HepG2 (cell line): Measurements from ENCODE around the gene POMT1. TPM values are rescaled to one million over a fixed set of nuclear protein-coding genes. Genes with fewer than 3 reads are reported as not detected.
A peak's percentile ranks its signal among the peaks of the same experiment; 100 is the strongest.

Experiments
- FOXK2 ChIP-seq: fragments of 450-650 bp; IDR thresholded peaks from 2 replicates; pipeline ENCODE4 v1.6.1; 2016
- IKZF4 ChIP-seq: sonication (generic); formaldehyde crosslinking; IDR thresholded peaks from 2 replicates; pipeline ENCODE4 v1.5.1; 2020; ENCODE audit warnings: borderline replicate concordance, mild to moderate bottlenecking, low read depth, missing genetic modification reagents; ENCODE audit errors: not compliant biosample characterization
- JUN ChIP-seq: sonication (generic); formaldehyde crosslinking; IDR thresholded peaks from 2 replicates; pipeline ENCODE4 v1.4.0; 2020; ENCODE audit warnings: mild to moderate bottlenecking, missing genetic modification reagents
- MEF2D ChIP-seq: sonication (generic); formaldehyde crosslinking; IDR thresholded peaks from 2 replicates; pipeline ENCODE4 v1.5.1; 2020; ENCODE audit warnings: mild to moderate bottlenecking, missing genetic modification reagents
- SIX4 ChIP-seq: sonication (generic); formaldehyde crosslinking; IDR thresholded peaks from 2 replicates; pipeline ENCODE4 v1.4.0; 2020; ENCODE audit warnings: missing genetic modification reagents
- ZNF230 ChIP-seq: sonication (generic); formaldehyde crosslinking; IDR thresholded peaks from 2 replicates; pipeline ENCODE4 v1.4.0; 2020; ENCODE audit warnings: mild to moderate bottlenecking, missing genetic modification reagents
- polyA plus RNA-seq, 8 experiments: library from polyadenylated mRNA; depleted of rRNA in 3 of 8; stranded (reverse) in 7 of 8; unstranded in 1 of 8; fragments of >200 nt; fragmentation: Illumina TruSeq in 4 of 8; extraction: Trizol in 4 of 8; gene quantifications; 2 replicates each; pipeline versions ENCODE4 v1.2.1 to v1.2.3, GENCODE V29; 2011 to 2016; ENCODE audit warnings: low read depth in 4 of 8, missing spikeins in 1 of 8, mixed read lengths in 1 of 8; ENCODE audit not compliant: insufficient read depth in 1 of 8
- total RNA-seq, 5 experiments: library from RNA; depleted of rRNA; stranded (reverse); fragments of >200 nt; fragmentation: Illumina TruSeq; extraction: Trizol; gene quantifications; 2 replicates each; pipeline ENCODE4 v1.2.3, GENCODE V29; 2016; ENCODE audit warnings: low read depth in 1 of 5
- TF ChIP-seq, protein P1 (sequence below), 2 experiments: fragments of 450-650 bp in 1 of 2; sonication (generic) in 1 of 2; formaldehyde crosslinking; IDR thresholded peaks; 2 replicates each; pipeline versions ENCODE4 v1.5.0 to v1.8.0; 2020 to 2022; ENCODE audit warnings: mild to moderate bottlenecking in 1 of 2, missing genetic modification reagents in 1 of 2
- TF ChIP-seq, protein P2 (sequence below): sonication (generic); formaldehyde crosslinking; IDR thresholded peaks from 2 replicates; pipeline ENCODE4 v1.4.0; 2020; ENCODE audit warnings: missing genetic modification reagents, borderline replicate concordance
- TF ChIP-seq, protein P3 (sequence below): sonication (generic); formaldehyde crosslinking; IDR thresholded peaks from 2 replicates; pipeline ENCODE4 v1.5.1; 2020; ENCODE audit warnings: missing genetic modification reagents, mild to moderate bottlenecking, borderline replicate concordance
- TF ChIP-seq, protein P4 (sequence below): sonication (generic); formaldehyde crosslinking; IDR thresholded peaks from 2 replicates; pipeline ENCODE4 v1.4.0; 2020; ENCODE audit warnings: missing genetic modification reagents
- TF ChIP-seq, protein P5 (sequence below): sonication (generic); formaldehyde crosslinking; IDR thresholded peaks from 2 replicates; pipeline ENCODE4; 2020; ENCODE audit warnings: missing genetic modification reagents, mild to moderate bottlenecking, borderline replicate concordance
- TF ChIP-seq, protein P6 (sequence below): sonication (generic); formaldehyde crosslinking; IDR thresholded peaks from 2 replicates; pipeline ENCODE4 v1.4.0; 2020; ENCODE audit warnings: missing genetic modification reagents

Gene POMT1
- total and polyA plus RNA-seq, 2 of the 13 experiments (the other 11 are each of a cell fraction or from before 2014, with no cell fraction given) = 21.6 to 22.7 TPM

DNA sequence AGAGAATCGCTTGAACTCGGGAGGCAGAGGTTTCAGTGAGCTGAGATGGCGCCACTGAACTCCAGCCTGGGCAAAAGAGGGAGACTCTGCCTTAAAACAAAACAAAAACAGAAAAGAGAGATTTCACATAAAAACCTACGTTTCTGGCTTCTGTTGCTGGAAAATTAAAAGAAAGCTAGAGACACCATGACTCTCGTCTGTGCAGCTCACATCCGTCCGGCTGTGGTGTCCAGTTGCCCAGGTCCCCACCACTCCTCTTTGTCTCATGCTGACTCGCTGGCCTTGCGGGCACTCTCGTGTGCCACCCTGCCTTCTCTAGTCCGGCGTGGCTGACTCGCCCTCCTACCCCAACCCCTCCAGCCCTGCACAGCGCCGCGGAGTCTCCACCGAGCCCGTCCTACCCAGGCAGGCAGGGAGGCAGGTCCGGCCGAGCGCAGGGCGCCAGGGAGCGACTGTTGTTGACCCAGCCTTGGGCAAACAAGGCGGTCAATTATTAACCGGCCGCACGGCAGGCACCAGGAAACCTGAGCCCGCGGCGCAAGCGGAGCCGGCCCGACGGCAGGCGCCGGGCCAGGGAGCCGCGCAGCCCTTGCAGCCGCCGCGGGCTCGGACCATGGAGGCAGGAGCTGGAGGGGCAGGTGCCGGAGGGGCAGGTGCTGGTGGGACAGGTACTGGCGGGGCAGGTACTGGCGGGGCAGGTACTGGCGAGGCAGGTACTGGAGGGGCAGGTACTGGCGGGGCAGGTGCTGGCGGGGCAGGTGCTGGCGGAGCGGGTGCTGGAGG is 42.5 kb downstream of the POMT1 start, which contains the start of gene PRRT1B (continued):
- TF ChIP-seq, protein P1, sequence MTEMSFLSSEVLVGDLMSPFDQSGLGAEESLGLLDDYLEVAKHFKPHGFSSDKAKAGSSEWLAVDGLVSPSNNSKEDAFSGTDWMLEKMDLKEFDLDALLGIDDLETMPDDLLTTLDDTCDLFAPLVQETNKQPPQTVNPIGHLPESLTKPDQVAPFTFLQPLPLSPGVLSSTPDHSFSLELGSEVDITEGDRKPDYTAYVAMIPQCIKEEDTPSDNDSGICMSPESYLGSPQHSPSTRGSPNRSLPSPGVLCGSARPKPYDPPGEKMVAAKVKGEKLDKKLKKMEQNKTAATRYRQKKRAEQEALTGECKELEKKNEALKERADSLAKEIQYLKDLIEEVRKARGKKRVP (CRISPR knock-in tag; IDR thresholded peaks at IDR 0.05) = peak in 1 of 2 experiments; percentile 34; a peak in 1 of 4 replicates
- TF ChIP-seq SIX4 = peak; percentile 97
- TF ChIP-seq JUN (CRISPR knock-in tag) = no peak
- no peak for TF ChIP-seq ZNF230 (CRISPR knock-in tag)
- TF ChIP-seq, protein P2, sequence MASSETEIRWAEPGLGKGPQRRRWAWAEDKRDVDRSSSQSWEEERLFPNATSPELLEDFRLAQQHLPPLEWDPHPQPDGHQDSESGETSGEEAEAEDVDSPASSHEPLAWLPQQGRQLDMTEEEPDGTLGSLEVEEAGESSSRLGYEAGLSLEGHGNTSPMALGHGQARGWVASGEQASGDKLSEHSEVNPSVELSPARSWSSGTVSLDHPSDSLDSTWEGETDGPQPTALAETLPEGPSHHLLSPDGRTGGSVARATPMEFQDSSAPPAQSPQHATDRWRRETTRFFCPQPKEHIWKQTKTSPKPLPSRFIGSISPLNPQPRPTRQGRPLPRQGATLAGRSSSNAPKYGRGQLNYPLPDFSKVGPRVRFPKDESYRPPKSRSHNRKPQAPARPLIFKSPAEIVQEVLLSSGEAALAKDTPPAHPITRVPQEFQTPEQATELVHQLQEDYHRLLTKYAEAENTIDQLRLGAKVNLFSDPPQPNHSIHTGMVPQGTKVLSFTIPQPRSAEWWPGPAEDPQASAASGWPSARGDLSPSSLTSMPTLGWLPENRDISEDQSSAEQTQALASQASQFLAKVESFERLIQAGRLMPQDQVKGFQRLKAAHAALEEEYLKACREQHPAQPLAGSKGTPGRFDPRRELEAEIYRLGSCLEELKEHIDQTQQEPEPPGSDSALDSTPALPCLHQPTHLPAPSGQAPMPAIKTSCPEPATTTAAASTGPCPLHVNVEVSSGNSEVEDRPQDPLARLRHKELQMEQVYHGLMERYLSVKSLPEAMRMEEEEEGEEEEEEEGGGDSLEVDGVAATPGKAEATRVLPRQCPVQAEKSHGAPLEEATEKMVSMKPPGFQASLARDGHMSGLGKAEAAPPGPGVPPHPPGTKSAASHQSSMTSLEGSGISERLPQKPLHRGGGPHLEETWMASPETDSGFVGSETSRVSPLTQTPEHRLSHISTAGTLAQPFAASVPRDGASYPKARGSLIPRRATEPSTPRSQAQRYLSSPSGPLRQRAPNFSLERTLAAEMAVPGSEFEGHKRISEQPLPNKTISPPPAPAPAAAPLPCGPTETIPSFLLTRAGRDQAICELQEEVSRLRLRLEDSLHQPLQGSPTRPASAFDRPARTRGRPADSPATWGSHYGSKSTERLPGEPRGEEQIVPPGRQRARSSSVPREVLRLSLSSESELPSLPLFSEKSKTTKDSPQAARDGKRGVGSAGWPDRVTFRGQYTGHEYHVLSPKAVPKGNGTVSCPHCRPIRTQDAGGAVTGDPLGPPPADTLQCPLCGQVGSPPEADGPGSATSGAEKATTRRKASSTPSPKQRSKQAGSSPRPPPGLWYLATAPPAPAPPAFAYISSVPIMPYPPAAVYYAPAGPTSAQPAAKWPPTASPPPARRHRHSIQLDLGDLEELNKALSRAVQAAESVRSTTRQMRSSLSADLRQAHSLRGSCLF (CRISPR knock-in tag) = no peak
- TF ChIP-seq, protein P3, sequence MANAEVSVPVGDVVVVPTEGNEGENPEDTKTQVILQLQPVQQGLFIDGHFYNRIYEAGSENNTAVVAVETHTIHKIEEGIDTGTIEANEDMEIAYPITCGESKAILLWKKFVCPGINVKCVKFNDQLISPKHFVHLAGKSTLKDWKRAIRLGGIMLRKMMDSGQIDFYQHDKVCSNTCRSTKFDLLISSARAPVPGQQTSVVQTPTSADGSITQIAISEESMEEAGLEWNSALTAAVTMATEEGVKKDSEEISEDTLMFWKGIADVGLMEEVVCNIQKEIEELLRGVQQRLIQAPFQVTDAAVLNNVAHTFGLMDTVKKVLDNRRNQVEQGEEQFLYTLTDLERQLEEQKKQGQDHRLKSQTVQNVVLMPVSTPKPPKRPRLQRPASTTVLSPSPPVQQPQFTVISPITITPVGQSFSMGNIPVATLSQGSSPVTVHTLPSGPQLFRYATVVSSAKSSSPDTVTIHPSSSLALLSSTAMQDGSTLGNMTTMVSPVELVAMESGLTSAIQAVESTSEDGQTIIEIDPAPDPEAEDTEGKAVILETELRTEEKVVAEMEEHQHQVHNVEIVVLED (CRISPR knock-in tag) = peak; percentile 35; the same call in 1 of the 2 replicates
- TF ChIP-seq FOXK2 = no peak
- TF ChIP-seq, protein P4, sequence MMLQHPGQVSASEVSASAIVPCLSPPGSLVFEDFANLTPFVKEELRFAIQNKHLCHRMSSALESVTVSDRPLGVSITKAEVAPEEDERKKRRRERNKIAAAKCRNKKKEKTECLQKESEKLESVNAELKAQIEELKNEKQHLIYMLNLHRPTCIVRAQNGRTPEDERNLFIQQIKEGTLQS = no peak
- TF ChIP-seq, protein P5, sequence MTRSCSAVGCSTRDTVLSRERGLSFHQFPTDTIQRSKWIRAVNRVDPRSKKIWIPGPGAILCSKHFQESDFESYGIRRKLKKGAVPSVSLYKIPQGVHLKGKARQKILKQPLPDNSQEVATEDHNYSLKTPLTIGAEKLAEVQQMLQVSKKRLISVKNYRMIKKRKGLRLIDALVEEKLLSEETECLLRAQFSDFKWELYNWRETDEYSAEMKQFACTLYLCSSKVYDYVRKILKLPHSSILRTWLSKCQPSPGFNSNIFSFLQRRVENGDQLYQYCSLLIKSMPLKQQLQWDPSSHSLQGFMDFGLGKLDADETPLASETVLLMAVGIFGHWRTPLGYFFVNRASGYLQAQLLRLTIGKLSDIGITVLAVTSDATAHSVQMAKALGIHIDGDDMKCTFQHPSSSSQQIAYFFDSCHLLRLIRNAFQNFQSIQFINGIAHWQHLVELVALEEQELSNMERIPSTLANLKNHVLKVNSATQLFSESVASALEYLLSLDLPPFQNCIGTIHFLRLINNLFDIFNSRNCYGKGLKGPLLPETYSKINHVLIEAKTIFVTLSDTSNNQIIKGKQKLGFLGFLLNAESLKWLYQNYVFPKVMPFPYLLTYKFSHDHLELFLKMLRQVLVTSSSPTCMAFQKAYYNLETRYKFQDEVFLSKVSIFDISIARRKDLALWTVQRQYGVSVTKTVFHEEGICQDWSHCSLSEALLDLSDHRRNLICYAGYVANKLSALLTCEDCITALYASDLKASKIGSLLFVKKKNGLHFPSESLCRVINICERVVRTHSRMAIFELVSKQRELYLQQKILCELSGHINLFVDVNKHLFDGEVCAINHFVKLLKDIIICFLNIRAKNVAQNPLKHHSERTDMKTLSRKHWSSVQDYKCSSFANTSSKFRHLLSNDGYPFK (CRISPR knock-in tag) = no peak
- TF ChIP-seq IKZF4 (CRISPR knock-in tag) = no peak
- TF ChIP-seq, protein P6, sequence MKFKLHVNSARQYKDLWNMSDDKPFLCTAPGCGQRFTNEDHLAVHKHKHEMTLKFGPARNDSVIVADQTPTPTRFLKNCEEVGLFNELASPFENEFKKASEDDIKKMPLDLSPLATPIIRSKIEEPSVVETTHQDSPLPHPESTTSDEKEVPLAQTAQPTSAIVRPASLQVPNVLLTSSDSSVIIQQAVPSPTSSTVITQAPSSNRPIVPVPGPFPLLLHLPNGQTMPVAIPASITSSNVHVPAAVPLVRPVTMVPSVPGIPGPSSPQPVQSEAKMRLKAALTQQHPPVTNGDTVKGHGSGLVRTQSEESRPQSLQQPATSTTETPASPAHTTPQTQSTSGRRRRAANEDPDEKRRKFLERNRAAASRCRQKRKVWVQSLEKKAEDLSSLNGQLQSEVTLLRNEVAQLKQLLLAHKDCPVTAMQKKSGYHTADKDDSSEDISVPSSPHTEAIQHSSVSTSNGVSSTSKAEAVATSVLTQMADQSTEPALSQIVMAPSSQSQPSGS (CRISPR knock-in tag) = peak; percentile 43; the same call in 1 of the 2 replicates
- TF ChIP-seq MEF2D (CRISPR knock-in tag) = peak; percentile 52; the same call in 1 of the 2 replicates
